ENCODE results near the gene CFAP90.

DNA sequence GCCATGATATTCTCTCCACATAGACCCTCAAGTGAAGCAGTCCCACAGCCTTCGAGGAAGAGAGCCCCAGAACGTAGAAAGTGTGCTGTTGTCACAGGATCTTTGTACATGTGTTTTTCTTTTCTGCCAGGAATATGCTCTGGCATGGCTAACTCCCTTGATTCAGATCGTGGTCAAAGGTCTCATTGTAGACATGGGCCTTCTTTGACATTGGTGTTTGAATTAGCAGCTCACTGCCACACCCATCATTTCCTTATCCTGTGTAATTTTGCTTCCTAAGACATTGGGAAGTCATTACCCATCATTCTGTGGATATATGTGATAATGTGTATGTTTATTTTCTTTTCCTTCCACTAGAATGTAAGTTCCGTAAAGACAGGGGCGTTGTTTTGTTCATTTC, 43.5 kb upstream of the CFAP90 start:
- TF ChIP-seq, protein P1, sequence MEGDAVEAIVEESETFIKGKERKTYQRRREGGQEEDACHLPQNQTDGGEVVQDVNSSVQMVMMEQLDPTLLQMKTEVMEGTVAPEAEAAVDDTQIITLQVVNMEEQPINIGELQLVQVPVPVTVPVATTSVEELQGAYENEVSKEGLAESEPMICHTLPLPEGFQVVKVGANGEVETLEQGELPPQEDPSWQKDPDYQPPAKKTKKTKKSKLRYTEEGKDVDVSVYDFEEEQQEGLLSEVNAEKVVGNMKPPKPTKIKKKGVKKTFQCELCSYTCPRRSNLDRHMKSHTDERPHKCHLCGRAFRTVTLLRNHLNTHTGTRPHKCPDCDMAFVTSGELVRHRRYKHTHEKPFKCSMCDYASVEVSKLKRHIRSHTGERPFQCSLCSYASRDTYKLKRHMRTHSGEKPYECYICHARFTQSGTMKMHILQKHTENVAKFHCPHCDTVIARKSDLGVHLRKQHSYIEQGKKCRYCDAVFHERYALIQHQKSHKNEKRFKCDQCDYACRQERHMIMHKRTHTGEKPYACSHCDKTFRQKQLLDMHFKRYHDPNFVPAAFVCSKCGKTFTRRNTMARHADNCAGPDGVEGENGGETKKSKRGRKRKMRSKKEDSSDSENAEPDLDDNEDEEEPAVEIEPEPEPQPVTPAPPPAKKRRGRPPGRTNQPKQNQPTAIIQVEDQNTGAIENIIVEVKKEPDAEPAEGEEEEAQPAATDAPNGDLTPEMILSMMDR (IDR thresholded peaks at IDR 0.05) = no peak
- TF ChIP-seq POLR2A (IDR thresholded peaks at IDR 0.05) = no peak

All from uterus (tissue), 2 donors.